NOMO-1 treated with dmso at 0.1 percent for 144 hours (cell line): ENCODE measurements around the gene GRHL3.

Experiments used
- DNase-seq: peaks from one replicate; lab custom pipeline; 2025; ENCODE audit not compliant: unreplicated experiment; lab: John Stamatoyannopoulos, UW

Gene GRHL3

DNA sequence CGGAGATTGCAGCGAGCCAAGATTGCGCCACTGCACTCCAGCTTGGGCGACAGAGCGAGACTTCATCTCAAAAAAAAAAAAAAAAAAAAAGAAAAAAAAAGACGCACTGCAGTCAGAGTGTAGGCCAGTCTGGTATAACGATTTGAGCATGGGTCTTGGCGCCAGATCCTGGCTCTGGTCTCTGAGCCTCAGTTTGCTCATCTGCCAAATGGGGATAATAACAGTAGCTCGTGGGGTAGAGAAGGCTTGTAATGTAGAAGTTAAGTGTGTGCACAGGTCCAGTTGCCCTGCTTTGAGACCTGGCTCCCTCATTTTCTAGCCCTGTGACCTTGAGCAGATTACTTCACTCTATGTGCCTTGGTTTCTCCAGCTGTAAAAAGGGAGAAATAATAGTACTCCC, 26.3 kb upstream of the GRHL3 start:
- DNase-seq, result no peak

DNA sequence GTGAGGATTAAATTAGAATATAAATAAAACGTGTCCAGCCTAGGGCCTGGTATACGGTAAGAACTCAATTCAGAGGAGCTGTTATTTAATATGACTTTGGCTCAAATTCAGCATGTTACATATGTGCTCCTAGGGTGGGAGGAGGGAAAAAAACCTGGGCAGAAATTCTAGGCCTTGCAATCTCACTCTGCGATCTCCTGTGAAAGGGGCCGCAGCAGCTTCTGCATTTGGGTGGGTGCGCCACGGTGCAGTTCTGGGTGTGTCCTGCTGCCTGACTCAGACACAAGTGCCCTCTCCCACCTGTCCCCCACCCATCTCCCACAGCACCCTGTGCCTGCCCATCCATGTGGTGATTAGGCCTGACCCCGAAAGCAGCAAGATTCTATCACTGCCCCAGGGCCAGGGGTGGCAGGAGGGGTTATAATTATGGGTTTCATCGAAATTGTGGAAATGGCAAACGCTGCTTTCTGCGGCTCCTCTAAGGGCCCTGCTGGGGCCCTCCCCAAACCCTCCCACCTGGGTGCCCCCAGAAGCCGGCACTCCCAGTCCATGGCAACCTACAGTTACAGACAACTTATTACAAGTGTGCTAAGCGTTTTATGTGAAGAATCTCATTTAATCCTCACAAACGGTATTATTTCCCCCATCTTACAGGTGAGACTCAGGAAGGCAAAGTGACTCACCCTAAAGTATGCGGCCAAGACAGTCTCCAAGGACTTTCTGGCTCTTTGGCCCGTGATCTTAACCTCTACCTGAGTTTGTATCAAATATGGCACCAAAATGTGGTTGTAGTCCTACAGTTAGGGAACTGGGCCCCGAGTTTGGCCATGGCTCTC, 25.5 kb upstream of the GRHL3 start:
- DNase-seq, result no peak

DNA sequence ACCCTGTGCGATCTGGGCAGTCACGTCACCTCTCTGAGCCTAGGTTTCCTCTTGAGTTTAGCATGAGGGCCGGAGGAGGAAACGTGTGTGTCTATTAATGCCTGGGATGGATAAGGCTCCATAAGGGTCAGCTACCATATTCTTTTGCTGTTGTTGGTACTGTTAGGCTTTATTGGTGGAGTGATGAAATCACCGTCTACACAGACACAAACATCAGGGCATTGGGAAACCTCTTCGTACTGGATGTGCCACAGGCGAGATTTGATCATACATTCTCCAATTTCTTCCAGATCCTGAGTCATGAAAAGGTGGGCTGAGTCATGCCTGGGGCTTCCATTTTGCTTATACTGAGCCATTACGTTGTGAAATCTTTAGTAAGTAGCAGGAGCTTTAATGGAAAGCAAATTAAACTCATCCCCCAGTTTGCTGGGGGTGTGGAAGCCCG, 24.9 kb upstream of the GRHL3 start:
- DNase-seq, result peak; percentile 3

DNA sequence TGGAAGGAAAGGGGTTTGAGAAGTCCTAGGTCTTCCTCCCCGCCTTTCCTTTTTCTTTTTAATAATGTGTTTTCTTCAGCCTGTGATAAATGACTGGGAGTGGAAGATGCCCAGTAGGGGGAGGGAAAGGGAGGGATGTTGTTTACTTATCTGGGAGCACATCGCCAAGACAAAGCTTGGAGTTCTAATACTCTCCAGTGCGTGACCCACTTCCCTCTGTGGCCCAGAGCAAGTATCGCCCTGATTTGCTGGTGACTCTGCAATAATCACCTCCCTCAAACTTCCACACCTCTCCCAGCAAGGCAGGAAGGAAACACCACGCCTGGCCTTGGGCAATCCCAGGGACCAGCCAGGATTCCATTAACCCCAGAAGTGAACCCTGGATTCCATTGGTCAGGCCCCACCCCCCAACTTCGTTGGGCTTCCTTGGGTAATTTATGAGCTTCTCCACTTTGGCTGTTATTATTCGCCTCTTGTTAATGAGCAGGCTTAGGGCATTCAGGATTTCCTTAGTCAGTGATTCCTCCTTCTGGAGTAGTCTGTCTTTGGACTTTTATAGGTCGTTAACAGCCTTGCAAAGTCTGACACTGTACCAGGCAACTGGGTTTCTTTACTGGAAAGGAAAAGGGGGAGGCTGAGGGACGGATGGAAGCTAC, 24.3 kb upstream of the GRHL3 start:
- DNase-seq, result no peak

- no peak for DNase-seq
Measured at GRCh38 chr1:24295535-24295934, 23.6 kb upstream of the GRHL3 start.

DNA sequence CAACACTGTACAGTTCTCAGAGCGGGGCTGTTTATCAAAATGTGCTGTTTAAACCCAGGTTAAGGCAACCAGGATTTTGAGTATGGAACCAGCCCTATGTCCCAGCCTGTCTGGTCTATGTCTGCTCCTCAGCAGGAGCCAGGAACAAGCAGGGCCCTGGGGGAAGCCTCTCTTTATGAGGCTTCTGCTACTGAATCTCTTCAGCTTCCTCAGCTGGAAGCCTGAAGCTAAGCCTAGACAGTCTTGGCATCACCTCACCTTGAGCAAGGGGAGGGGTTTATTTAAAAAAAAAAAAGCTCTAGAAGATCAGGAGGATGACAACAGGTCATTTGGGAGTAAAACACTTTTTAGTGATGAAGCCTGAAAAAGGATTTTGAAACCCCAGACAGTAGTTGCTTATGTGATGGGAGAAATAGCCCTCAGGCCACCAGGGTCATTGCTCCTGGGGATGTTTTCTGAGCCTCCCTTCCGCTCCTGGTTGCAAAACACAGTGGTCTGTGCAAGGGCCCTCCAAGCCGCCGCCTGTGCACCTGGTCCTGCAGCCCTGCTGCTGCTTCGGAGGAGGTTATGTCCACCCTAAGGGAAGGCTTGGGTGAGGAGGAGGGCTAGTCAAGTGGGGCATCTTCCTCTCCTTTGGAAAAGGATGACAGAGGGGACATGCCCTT, 21.8 kb upstream of the GRHL3 start:
- no peak for DNase-seq

GRCh38 chr1:24297852-24298232, 21.3 kb upstream of the GRHL3 start:
- DNase-seq, result no peak

DNA sequence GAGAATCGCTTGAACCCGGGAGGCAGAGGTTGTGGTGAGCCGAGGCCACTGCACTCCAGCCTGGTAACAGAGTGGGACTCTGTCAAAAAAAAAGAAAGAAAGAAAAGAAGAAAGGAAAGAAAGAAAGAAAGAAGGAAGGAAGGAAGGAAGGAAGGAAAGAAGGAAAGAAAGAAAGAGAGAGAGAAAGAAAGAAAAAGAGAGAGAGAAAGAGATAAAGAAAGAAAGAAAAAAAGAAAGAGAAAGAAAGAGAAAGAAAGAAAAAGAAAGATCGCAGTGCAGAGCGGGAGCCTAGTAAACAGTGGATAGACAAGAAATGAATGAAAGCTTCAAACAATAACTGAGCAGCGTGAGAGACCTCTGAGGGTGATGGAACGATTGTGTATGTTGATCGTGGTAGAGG, 20.6 kb upstream of the GRHL3 start:
- DNase-seq, result no peak

GRCh38 chr1:24299901-24300300, 19.3 kb upstream of the GRHL3 start:
- DNase-seq, result no peak

DNA sequence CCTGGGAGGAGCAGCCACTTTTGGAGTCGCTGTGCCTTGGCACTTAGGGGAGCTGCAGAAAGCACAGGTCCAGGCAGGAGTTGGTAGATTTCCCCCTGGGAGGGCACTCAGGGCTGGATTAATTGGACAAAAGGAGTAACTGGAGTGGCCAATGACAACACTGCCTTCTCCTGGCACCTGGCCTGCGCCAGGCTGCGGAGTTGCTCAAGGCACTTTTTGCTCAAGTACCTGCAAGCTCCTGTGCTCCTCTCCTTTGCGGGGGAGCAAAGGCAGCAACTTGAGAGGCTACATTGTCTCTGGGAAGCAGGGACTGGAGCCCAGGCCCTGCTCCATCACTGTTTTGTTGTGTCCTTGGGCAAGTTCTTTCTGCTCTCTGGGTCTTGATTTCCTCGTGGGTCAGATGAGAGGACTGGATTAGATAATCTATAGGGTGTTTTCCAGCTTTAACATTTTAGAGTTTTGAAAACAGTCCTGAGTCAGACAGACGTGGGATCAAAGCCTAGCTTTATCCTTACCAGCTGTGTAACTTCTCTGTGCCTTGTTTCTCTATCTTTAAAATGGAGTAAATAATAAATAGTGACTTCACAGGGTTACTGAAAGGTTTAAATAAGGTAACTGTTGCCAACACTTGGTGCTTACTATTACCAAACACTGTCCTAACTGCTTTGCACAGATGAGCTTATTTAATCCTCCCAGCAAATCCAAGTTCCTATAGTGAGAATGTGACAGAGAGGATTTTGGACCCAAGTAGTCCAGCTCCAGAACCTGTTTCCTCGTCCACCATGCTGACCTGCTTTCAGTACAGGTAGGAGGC, 18.0 kb upstream of the GRHL3 start:
- DNase-seq, result no peak

GRCh38 chr1:24301785-24302175, 17.4 kb upstream of the GRHL3 start:
- DNase-seq, result no peak

GRCh38 chr1:24302209-24302611, 16.9 kb upstream of the GRHL3 start:
- no peak for DNase-seq

GRCh38 chr1:24303600-24303999, 15.6 kb upstream of the GRHL3 start:
- no peak for DNase-seq

- DNase-seq, result no peak
Measured at GRCh38 chr1:24304763-24305162, 14.4 kb upstream of the GRHL3 start.

GRCh38 chr1:24308365-24309015, 10.7 kb upstream of the GRHL3 start:
- no peak for DNase-seq

- DNase-seq, result no peak
Measured at GRCh38 chr1:24309762-24310485, 9.2 kb upstream of the GRHL3 start.

DNA sequence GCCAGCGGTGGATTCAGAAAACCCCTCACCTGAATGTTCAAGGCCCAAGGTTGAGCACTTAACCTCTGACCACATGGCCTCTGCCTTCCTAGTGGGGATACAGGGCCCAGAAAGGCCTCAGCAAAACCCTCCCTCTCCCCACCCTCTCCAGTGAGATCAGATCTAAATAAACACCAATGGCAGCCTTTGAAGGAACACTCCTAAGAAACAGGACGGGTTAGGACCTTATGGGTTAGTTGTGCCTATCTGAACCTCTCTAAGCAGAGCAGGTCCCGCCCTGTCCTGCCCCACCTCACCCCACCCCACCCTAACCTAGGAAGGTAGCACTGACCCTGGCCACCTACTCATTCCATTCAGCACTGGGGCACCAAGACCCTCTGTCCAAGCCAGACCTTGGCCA, 7.9 kb upstream of the GRHL3 start:
- DNase-seq, result no peak

DNA sequence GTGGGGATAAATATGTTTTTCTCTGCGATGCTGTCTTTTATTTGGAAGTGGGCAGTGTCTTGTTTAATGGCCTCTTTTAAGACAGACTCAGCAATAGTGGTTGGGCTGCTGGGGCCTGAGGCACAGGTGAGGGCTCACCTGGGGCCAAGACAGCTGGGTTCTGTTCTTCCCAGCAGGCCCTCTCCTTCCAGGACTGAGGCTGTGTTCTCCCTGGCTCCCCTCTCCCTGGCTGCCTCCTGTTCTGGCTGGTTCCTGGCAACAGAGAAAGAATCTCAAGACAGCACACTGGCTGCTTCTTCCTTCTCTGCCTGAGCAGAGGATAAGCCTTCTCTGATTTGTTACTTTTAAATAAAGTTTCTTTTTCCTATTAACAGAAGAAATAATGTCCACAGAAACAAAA, 7.4 kb upstream of the GRHL3 start:
- no peak for DNase-seq

DNA sequence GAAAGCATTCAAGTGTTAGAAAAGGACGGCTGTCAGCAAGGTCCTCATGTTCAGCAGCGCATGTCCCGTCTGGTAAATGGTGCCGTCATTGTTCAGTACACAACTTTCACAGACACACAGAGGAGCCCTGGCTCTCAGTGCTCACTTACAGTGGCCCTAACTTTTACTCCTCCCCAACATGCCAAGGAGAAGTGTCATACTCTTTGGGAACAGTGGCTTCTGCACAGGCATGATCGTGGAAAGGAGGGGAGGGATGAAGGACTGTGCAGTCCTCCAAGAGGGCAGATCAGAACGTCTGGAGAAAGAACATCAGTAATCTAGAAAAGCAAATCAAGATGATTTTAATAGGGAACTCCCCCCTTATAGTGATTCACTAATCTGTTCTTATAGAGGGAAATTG, 3.8 kb upstream of the GRHL3 start:
- no peak for DNase-seq

DNA sequence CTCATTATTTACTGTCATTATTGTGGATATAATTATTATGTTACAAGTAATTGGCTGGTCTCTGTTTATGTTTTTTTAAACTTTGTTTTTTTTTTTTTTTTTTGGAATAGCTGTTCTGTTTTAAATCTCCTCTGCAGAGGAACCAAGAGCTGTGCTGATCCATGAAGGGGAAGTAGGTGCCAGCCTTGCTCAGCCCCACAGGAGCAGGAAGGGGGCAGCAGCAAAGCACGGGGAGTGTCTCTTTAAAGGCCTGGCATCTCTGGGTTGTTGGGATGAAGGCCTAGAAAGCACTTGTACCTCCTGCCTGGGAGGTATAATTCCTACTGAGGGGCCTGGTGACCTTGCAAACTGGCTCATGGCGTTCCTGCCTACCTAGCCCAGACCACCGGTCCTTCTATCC, 2.5 kb upstream of the GRHL3 start:
- DNase-seq, result peak; percentile 7
